ENCODE results near the gene PPP6R2. TPM values are rescaled to one million over a fixed set of nuclear protein-coding genes. Genes with fewer than 3 reads are reported as not detected.

PPP6R2 gene
- total RNA-seq, 1 experiment from 2014 or later: 60.6 TPM

- H3K4me1 ChIP-seq: peaks cover 7% of the 10 kb centered on the region; the same call in 1 of the 2 replicates
- H3K36me3 ChIP-seq: peaks cover 75% of the 10 kb centered on the region
- no peaks in the 10 kb centered on the region for H3K27me3 ChIP-seq
- H3K27ac ChIP-seq: no peak overlapping the region
- no peak for DNase-seq
- H3K9me3 ChIP-seq (replicated peaks): no peaks in the 10 kb centered on the region
- H3K4me3 ChIP-seq: no peak overlapping the region
Observed at GRCh38 chr22:50456466-50457234, 113.5 kb downstream of the PPP6R2 start.

- Histone ChIP-seq H3K4me1 (peaks cover 7% of the 10 kb centered on the region; the same call in 1 of the 2 replicates), H3K4me3 (no peak overlapping the region), H3K36me3 (peaks cover 83% of the 10 kb centered on the region), H3K9me3 (replicated peaks) (no peaks in the 10 kb centered on the region), H3K27ac (no peak overlapping the region), H3K27me3 (no peaks in the 10 kb centered on the region)
- DNase-seq: no peak
Observed at GRCh38 chr22:50459016-50459415, 115.9 kb downstream of the PPP6R2 start.

GRCh38 chr22:50459496-50460140, 116.5 kb downstream of the PPP6R2 start:
- no peak for DNase-seq

GRCh38 chr22:50460938-50461337, 117.8 kb downstream of the PPP6R2 start:
- DNase-seq: no peak
- Histone ChIP-seq H3K36me3 (peaks cover 83% of the 10 kb centered on the region), H3K4me3 (no peak overlapping the region), H3K9me3 (replicated peaks) (no peaks in the 10 kb centered on the region), H3K27ac (no peak overlapping the region), H3K27me3 (no peaks in the 10 kb centered on the region), H3K4me1 (peaks cover 7% of the 10 kb centered on the region; the same call in 1 of the 2 replicates)

More at GRCh38 chr22:50459496-50460140, 116.5 kb downstream of the PPP6R2 start:
- Histone ChIP-seq H3K4me3 (no peak overlapping the region), H3K27me3 (no peaks in the 10 kb centered on the region), H3K4me1 (peaks cover 7% of the 10 kb centered on the region; the same call in 1 of the 2 replicates), H3K36me3 (peaks cover 83% of the 10 kb centered on the region), H3K27ac (no peak overlapping the region), H3K9me3 (replicated peaks) (no peaks in the 10 kb centered on the region)

GRCh38 chr22:50461536-50461935, 118.4 kb downstream of the PPP6R2 start:
- no peaks in the 10 kb centered on the region for H3K9me3 ChIP-seq (replicated peaks)
- no peak overlapping the region for H3K4me3 ChIP-seq
- peaks cover 85% of the 10 kb centered on the region for H3K36me3 ChIP-seq
- H3K27me3 ChIP-seq: no peaks in the 10 kb centered on the region
- H3K4me1 ChIP-seq: peaks cover 7% of the 10 kb centered on the region; the same call in 1 of the 2 replicates
- no peak overlapping the region for H3K27ac ChIP-seq
- no peak for DNase-seq

GRCh38 chr22:50461979-50462540, 118.9 kb downstream of the PPP6R2 start:
- no peak overlapping the region for H3K27ac ChIP-seq
- DNase-seq: no peak
- no peak overlapping the region for H3K4me3 ChIP-seq
- no peaks in the 10 kb centered on the region for H3K9me3 ChIP-seq (replicated peaks)
- H3K36me3 ChIP-seq: peaks cover 85% of the 10 kb centered on the region
- H3K4me1 ChIP-seq: peaks cover 7% of the 10 kb centered on the region; the same call in 1 of the 2 replicates
- no peaks in the 10 kb centered on the region for H3K27me3 ChIP-seq

- peaks cover 84% of the 10 kb centered on the region for H3K36me3 ChIP-seq
- H3K27me3 ChIP-seq: no peaks in the 10 kb centered on the region
- no peak overlapping the region for H3K4me3 ChIP-seq
- H3K9me3 ChIP-seq (replicated peaks): no peaks in the 10 kb centered on the region
- no peak overlapping the region for H3K27ac ChIP-seq
- DNase-seq: no peak
- peaks cover 7% of the 10 kb centered on the region; the same call in 1 of the 2 replicates for H3K4me1 ChIP-seq
Observed at GRCh38 chr22:50463188-50463900, 120.2 kb downstream of the PPP6R2 start.

GRCh38 chr22:50464451-50464850, 121.3 kb downstream of the PPP6R2 start:
- Histone ChIP-seq H3K36me3 (peaks cover 78% of the 10 kb centered on the region), H3K9me3 (replicated peaks) (no peaks in the 10 kb centered on the region), H3K27ac (no peak overlapping the region), H3K4me3 (no peak overlapping the region), H3K4me1 (peaks cover 6% of the 10 kb centered on the region), H3K27me3 (no peaks in the 10 kb centered on the region)
- no peak for DNase-seq

- peaks cover 14% of the 10 kb centered on the region for H3K4me1 ChIP-seq
- H3K27ac ChIP-seq: no peak overlapping the region
- H3K9me3 ChIP-seq (replicated peaks): no peaks in the 10 kb centered on the region
- no peak for DNase-seq
- no peak overlapping the region for H3K4me3 ChIP-seq
- H3K27me3 ChIP-seq: no peaks in the 10 kb centered on the region
- H3K36me3 ChIP-seq: peaks cover 70% of the 10 kb centered on the region
Observed at GRCh38 chr22:50465066-50465930, 122.2 kb downstream of the PPP6R2 start.

- H3K27me3 ChIP-seq: no peaks in the 10 kb centered on the region
- no peak for DNase-seq
- H3K27ac ChIP-seq: no peak overlapping the region
- H3K4me1 ChIP-seq: peaks cover 22% of the 10 kb centered on the region
- peaks cover 54% of the 10 kb centered on the region for H3K36me3 ChIP-seq
- no peaks in the 10 kb centered on the region for H3K9me3 ChIP-seq (replicated peaks)
- no peak overlapping the region for H3K4me3 ChIP-seq
Observed at GRCh38 chr22:50467341-50467740, 124.2 kb downstream of the PPP6R2 start.

- Histone ChIP-seq H3K9me3 (replicated peaks) (no peaks in the 10 kb centered on the region), H3K27ac (no peak overlapping the region), H3K4me1 (peaks cover 22% of the 10 kb centered on the region), H3K27me3 (no peaks in the 10 kb centered on the region), H3K36me3 (peaks cover 49% of the 10 kb centered on the region), H3K4me3 (no peak overlapping the region)
- DNase-seq: no peak
Observed at GRCh38 chr22:50467773-50468440, 124.8 kb downstream of the PPP6R2 start.

- H3K4me3 ChIP-seq: no peak overlapping the region
- peaks cover 45% of the 10 kb centered on the region for H3K36me3 ChIP-seq
- H3K4me1 ChIP-seq: peaks cover 28% of the 10 kb centered on the region
- DNase-seq: no peak
- H3K9me3 ChIP-seq (replicated peaks): no peaks in the 10 kb centered on the region
- H3K27me3 ChIP-seq: no peaks in the 10 kb centered on the region
- H3K27ac ChIP-seq: no peak overlapping the region
Observed at GRCh38 chr22:50468626-50469025, 125.5 kb downstream of the PPP6R2 start.

- Histone ChIP-seq H3K4me3 (no peak overlapping the region), H3K27ac (no peak overlapping the region), H3K36me3 (peaks cover 35% of the 10 kb centered on the region), H3K9me3 (replicated peaks) (no peaks in the 10 kb centered on the region), H3K27me3 (no peaks in the 10 kb centered on the region), H3K4me1 (peaks cover 31% of the 10 kb centered on the region)
- DNase-seq: peak; percentile 47 to 58
Observed at GRCh38 chr22:50469377-50470305, 126.5 kb downstream of the PPP6R2 start.

All from SJCRH30 (cell line).